Fibroblast of villous mesenchyme (primary cell): Measurements from ENCODE around the gene SMYD1. TPM values are rescaled to one million over a fixed set of nuclear protein-coding genes. Genes with fewer than 3 reads are reported as not detected.

Experiments
- DNase-seq: peaks from one replicate; pipeline ENCODE4 v3.0.0-alpha.2; 2010; ENCODE audit warnings: low read depth
- H3K4me3 ChIP-seq: 2 replicates; pipeline ENCODE4 v1.5.1; 2011; ENCODE audit warnings: low read depth, mild to moderate bottlenecking, low read length
- total RNA-seq: library from RNA; depleted of rRNA; stranded (reverse); fragments of >200 nt; gene quantifications from 2 replicates; pipeline ENCODE4 v1.2.3, GENCODE V29; 2012
- TF ChIP-seq, protein P1 (sequence below): IDR thresholded peaks from 2 replicates; pipeline ENCODE4 v1.5.1; 2012; ENCODE audit warnings: low read depth, mild to moderate bottlenecking, low read length; ENCODE audit not compliant: insufficient read depth

Gene SMYD1
- total RNA-seq, 1 donor = not detected

DNA sequence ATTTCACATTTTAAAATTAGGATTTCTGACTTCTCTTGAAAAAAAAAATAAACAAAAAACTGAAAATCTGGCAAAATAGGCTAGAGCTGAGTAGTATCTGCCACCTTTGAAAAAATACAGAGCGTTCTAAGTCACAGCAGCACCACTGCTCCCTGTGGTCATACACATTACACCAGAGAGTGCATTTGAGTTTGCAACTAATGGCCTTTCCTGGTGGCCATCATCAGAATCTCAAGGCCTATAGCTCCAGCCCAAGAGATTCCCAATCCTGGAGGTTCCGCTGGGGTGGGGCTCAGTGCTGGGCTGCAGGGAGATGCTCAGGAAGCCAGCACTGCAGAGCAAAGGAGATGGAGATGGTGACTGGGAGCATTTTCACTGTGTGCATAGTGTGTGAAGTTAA, 17.5 kb downstream of the SMYD1 start:
- DNase-seq = no peak
- TF ChIP-seq, protein P1, sequence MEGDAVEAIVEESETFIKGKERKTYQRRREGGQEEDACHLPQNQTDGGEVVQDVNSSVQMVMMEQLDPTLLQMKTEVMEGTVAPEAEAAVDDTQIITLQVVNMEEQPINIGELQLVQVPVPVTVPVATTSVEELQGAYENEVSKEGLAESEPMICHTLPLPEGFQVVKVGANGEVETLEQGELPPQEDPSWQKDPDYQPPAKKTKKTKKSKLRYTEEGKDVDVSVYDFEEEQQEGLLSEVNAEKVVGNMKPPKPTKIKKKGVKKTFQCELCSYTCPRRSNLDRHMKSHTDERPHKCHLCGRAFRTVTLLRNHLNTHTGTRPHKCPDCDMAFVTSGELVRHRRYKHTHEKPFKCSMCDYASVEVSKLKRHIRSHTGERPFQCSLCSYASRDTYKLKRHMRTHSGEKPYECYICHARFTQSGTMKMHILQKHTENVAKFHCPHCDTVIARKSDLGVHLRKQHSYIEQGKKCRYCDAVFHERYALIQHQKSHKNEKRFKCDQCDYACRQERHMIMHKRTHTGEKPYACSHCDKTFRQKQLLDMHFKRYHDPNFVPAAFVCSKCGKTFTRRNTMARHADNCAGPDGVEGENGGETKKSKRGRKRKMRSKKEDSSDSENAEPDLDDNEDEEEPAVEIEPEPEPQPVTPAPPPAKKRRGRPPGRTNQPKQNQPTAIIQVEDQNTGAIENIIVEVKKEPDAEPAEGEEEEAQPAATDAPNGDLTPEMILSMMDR = no peak
- H3K4me3 ChIP-seq = no peak overlapping the region

DNA sequence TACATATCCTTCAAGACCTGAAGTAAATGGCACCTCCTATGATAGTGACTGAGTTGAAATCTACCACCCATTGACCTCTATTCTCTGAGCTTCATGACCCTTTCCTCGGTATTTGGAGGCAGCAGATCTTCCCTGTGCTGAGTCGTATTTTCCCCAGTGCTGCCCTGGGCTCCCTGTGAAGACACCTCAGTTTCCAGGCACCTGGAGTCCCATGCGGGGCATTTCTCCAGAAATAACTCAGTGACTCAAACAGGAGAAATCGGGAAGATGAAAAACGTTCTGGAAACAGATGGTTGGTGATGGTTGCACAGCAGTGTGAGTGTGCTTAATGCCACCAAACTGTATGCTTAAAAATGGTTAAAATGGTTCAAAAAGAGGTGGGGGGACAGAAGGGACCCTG, 18.0 kb downstream of the SMYD1 start:
- H3K4me3 ChIP-seq = no peak overlapping the region
- no peak for DNase-seq
- TF ChIP-seq, protein P1 = no peak

DNA sequence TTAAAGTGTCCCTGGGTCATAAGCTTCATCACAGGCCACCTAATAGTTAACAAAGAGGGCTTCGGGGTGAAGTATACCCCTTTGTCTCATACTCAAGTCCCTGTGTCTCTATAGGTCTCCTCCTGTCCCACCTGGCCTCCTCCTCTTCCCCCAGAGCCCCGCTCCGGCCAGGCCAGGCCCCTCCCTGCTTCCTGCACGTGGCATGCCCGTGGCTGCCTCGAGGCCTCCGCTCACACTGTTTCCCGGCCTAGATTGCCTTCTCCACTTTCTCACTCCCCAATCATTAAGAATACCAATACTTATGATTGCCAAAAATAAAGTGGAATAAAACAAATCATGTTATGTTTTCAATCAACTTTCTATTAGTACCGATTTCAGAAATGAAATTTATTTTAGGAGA, 18.8 kb downstream of the SMYD1 start:
- DNase-seq = no peak
- no peak overlapping the region for H3K4me3 ChIP-seq
- TF ChIP-seq, protein P1 = no peak

DNA sequence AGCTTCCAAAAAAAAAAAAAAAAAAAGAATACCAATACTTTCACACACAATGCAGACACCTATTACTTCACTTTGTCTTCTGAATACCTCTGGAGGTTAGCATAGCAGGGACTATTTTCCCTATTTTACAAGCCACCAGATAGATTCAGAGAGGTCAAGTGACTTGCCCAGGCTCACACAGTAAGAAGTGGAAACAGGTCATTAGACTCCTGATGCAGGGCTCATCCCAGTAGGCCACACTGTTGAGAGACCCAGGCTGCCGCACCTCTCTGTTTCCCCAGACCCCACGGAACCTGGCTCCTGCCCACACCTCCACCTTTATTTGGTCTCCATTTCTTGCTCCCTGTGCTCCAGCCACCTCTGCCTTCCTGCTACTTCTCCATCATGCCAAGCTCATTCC, 19.4 kb downstream of the SMYD1 start:
- H3K4me3 ChIP-seq = no peak overlapping the region
- TF ChIP-seq, protein P1 = no peak
- DNase-seq = no peak

DNA sequence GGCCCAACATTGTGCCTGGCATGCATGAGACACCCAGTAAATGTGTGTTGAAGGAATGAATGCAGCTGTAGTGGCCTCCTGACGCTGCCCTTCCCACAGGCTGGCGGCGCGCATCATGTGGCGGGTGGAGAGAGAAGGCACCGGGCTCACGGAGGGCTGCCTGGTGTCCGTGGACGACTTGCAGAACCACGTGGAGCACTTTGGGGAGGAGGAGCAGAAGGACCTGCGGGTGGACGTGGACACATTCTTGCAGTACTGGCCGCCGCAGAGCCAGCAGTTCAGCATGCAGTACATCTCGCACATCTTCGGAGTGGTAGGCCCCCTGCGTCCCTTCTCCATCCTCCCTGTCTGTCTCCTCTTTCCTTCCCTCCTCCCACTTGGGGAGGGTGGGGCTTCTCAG, 20.1 kb downstream of the SMYD1 start:
- H3K4me3 ChIP-seq = no peak overlapping the region
- DNase-seq = no peak
- TF ChIP-seq, protein P1 = no peak

DNA sequence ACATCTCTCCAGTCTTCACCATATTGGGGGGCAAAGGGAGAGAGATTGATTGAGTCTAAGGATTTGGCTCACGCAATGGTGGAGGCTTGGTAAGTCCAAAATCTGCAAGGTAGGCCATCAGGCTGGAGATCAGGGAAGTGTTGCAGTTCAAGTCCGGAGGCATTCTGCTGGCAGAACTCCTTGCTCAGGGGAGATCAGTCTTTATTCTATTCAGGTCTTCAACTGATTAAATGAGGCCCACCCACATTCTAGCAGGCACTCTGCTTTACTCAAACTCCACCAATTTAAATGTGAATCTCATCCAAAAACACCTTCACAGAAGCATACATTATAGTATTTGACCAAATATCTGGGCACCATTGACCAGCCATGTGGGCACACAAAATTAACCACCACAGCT, 21.4 kb downstream of the SMYD1 start:
- no peak overlapping the region for H3K4me3 ChIP-seq
- TF ChIP-seq, protein P1 = no peak
- DNase-seq = no peak
